Measurements from ENCODE around the gene FHL2.

The FHL2 gene

GRCh38 chr2:105439141-105439540 is 40.3 kb upstream of the FHL2 start:
- TF ChIP-seq POLR2AphosphoS5 (IDR thresholded peaks at IDR 0.05; ENCODE audit: low read depth, low read length) (no peak), TAF1 (IDR thresholded peaks at IDR 0.05; ENCODE audit: borderline replicate concordance, insufficient read depth, low read length) (no peak), SIN3A (IDR thresholded peaks at IDR 0.05; ENCODE audit: borderline replicate concordance, insufficient read depth, low read length) (no peak), REST (IDR thresholded peaks at IDR 0.05; ENCODE audit: insufficient read depth in 1 of 2, low read depth in 2 of 2, low read length in 2 of 2) (no peak), FOXP2 (optimal IDR thresholded peaks at IDR 0.05; ENCODE audit: borderline replicate concordance, extremely low read depth, extremely low read length, insufficient read depth) (no peak)

- TF ChIP-seq FOXP2 (optimal IDR thresholded peaks at IDR 0.05; ENCODE audit: borderline replicate concordance, extremely low read depth, extremely low read length, insufficient read depth), result peak; percentile 33
- no peak for TF ChIP-seq TAF1 (IDR thresholded peaks at IDR 0.05; ENCODE audit: borderline replicate concordance, insufficient read depth, low read length)
These were observed 39.5 kb upstream of the FHL2 start for GRCh38 chr2:105438104-105438929.

GRCh38 chr2:105437708-105438103 is 38.9 kb upstream of the FHL2 start:
- TF ChIP-seq REST (IDR thresholded peaks at IDR 0.05; ENCODE audit: insufficient read depth in 1 of 2, low read depth in 2 of 2, low read length in 2 of 2) (no peak), TAF1 (IDR thresholded peaks at IDR 0.05; ENCODE audit: borderline replicate concordance, insufficient read depth, low read length) (no peak), FOXP2 (optimal IDR thresholded peaks at IDR 0.05; ENCODE audit: borderline replicate concordance, extremely low read depth, extremely low read length, insufficient read depth) (no peak), SIN3A (IDR thresholded peaks at IDR 0.05; ENCODE audit: borderline replicate concordance, insufficient read depth, low read length) (no peak), POLR2AphosphoS5 (IDR thresholded peaks at IDR 0.05; ENCODE audit: low read depth, low read length) (no peak)

- TF ChIP-seq REST (IDR thresholded peaks at IDR 0.05; ENCODE audit: insufficient read depth in 1 of 2, low read depth in 2 of 2, low read length in 2 of 2) (no peak), POLR2AphosphoS5 (IDR thresholded peaks at IDR 0.05; ENCODE audit: low read depth, low read length) (no peak), TAF1 (IDR thresholded peaks at IDR 0.05; ENCODE audit: borderline replicate concordance, insufficient read depth, low read length) (no peak), FOXP2 (optimal IDR thresholded peaks at IDR 0.05; ENCODE audit: borderline replicate concordance, extremely low read depth, extremely low read length, insufficient read depth) (no peak), SIN3A (IDR thresholded peaks at IDR 0.05; ENCODE audit: borderline replicate concordance, insufficient read depth, low read length) (no peak)
These were observed 33.9 kb upstream of the FHL2 start for GRCh38 chr2:105432749-105433148.

- TF ChIP-seq FOXP2 (optimal IDR thresholded peaks at IDR 0.05; ENCODE audit: borderline replicate concordance, extremely low read depth, extremely low read length, insufficient read depth) (no peak), TAF1 (IDR thresholded peaks at IDR 0.05; ENCODE audit: borderline replicate concordance, insufficient read depth, low read length) (no peak), REST (IDR thresholded peaks at IDR 0.05; ENCODE audit: insufficient read depth in 1 of 2, low read depth in 2 of 2, low read length in 2 of 2) (no peak), POLR2AphosphoS5 (IDR thresholded peaks at IDR 0.05; ENCODE audit: low read depth, low read length) (no peak), SIN3A (IDR thresholded peaks at IDR 0.05; ENCODE audit: borderline replicate concordance, insufficient read depth, low read length) (no peak)
These were observed 33.2 kb upstream of the FHL2 start for GRCh38 chr2:105432044-105432399.

Data from PFSK-1 (cell line).